Measurements from ENCODE around the gene LCP2.

- TF ChIP-seq, protein P1, sequence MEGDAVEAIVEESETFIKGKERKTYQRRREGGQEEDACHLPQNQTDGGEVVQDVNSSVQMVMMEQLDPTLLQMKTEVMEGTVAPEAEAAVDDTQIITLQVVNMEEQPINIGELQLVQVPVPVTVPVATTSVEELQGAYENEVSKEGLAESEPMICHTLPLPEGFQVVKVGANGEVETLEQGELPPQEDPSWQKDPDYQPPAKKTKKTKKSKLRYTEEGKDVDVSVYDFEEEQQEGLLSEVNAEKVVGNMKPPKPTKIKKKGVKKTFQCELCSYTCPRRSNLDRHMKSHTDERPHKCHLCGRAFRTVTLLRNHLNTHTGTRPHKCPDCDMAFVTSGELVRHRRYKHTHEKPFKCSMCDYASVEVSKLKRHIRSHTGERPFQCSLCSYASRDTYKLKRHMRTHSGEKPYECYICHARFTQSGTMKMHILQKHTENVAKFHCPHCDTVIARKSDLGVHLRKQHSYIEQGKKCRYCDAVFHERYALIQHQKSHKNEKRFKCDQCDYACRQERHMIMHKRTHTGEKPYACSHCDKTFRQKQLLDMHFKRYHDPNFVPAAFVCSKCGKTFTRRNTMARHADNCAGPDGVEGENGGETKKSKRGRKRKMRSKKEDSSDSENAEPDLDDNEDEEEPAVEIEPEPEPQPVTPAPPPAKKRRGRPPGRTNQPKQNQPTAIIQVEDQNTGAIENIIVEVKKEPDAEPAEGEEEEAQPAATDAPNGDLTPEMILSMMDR (IDR thresholded peaks at IDR 0.05): no peak
- TF ChIP-seq POLR2A (IDR thresholded peaks at IDR 0.05): no peak
Observed at GRCh38 chr5:170206216-170206615, 91.4 kb downstream of the LCP2 start.

Data from adrenal gland (tissue), 5 donors.